Upper lobe of right lung (tissue), 1 donor: ENCODE results near the gene PLEKHA5. TPM values are rescaled to one million over a fixed set of nuclear protein-coding genes. Genes with fewer than 3 reads are reported as not detected.

Experiments used
- ATAC-seq: fragments of 200-7000 bp; cut with Tn5 transposase; one replicate; pipeline ENCODE4 v1.9.1; 2020; ENCODE audit warnings: mild to moderate bottlenecking, moderate library complexity
- DNase-seq: peaks from one replicate; pipeline ENCODE4 v3.0.0-alpha.2; 2020
- H3K27ac ChIP-seq: fragments of 200-600 bp; one replicate; pipeline ENCODE4 v1.8.0; 2022
- H3K27me3 ChIP-seq: fragments of 200-600 bp; one replicate; pipeline ENCODE4 v1.8.0; 2022; ENCODE audit warnings: mild to moderate bottlenecking
- H3K36me3 ChIP-seq: fragments of 200-600 bp; one replicate; pipeline ENCODE4 v1.8.0; 2022
- H3K4me1 ChIP-seq: fragments of 200-600 bp; one replicate; pipeline ENCODE4 v1.8.0; 2022
- H3K4me3 ChIP-seq: fragments of 200-600 bp; one replicate; pipeline ENCODE4 v1.8.0; 2022; ENCODE audit warnings: mild to moderate bottlenecking
- H3K9me3 ChIP-seq: fragments of 200-600 bp; one replicate; pipeline ENCODE4 v1.8.0; 2022
- CTCF ChIP-seq: fragments of 200-600 bp; IDR thresholded peaks from one replicate; pipeline ENCODE4 v1.8.0; 2022; ENCODE audit warnings: antibody characterized with exemption
- intact Hi-C: fragments of 100-400 bp; cut with DNase I; formaldehyde crosslinking; loops from one replicate; pipeline ENCODE4 v1.11.0; 2022
- total RNA-seq: library from RNA; stranded (reverse); fragmentation: NEBNext Ultra II Directional; extraction: Animal tissue kit (Norgen Biotek cat#: 25700); gene quantifications from one replicate; pipeline ENCODE4 v1.2.1, GENCODE V29; 2021
- donor health status: DM: no; HTN: yes; CAD: no; lungs with severe emphysema.

Gene PLEKHA5
- total RNA-seq, 1 donor from 2014 or later, result 30.2 TPM

GRCh38 chr12:19209661-19210060 is 80.1 kb downstream of the PLEKHA5 start:
- Histone ChIP-seq H3K4me1 (no peaks in the 10 kb centered on the region), H3K9me3 (no peaks in the 10 kb centered on the region), H3K4me3 (no peak overlapping the region), H3K27ac (no peak overlapping the region), H3K27me3 (no peaks in the 10 kb centered on the region), H3K36me3 (no peaks in the 10 kb centered on the region)
- intact Hi-C loops, result no loop called here
- TF ChIP-seq CTCF, result no peak
- DNase-seq, result no peak
- ATAC-seq, result no peak

- DNase-seq, result no peak
- Histone ChIP-seq H3K4me3 (no peak overlapping the region), H3K4me1 (no peaks in the 10 kb centered on the region), H3K36me3 (no peaks in the 10 kb centered on the region), H3K9me3 (no peaks in the 10 kb centered on the region), H3K27me3 (no peaks in the 10 kb centered on the region), H3K27ac (no peak overlapping the region)
- TF ChIP-seq CTCF, result no peak
- ATAC-seq, result no peak
- intact Hi-C loops, result no loop called here
Measured at GRCh38 chr12:19211802-19212201, 82.3 kb downstream of the PLEKHA5 start.

GRCh38 chr12:19212245-19212644 is 82.7 kb downstream of the PLEKHA5 start:
- no peaks in the 10 kb centered on the region for H3K9me3 ChIP-seq
- H3K4me1 ChIP-seq, result no peaks in the 10 kb centered on the region
- ATAC-seq, result no peak
- no peak overlapping the region for H3K27ac ChIP-seq
- TF ChIP-seq CTCF, result no peak
- H3K4me3 ChIP-seq, result no peak overlapping the region
- no peak for DNase-seq
- intact Hi-C loops, result no loop called here
- H3K27me3 ChIP-seq, result no peaks in the 10 kb centered on the region
- no peaks in the 10 kb centered on the region for H3K36me3 ChIP-seq

- no peak for TF ChIP-seq CTCF
- Histone ChIP-seq H3K4me1 (no peaks in the 10 kb centered on the region), H3K36me3 (no peaks in the 10 kb centered on the region), H3K4me3 (no peak overlapping the region), H3K9me3 (no peaks in the 10 kb centered on the region), H3K27ac (no peak overlapping the region), H3K27me3 (no peaks in the 10 kb centered on the region)
- intact Hi-C loops, result no loop called here
- DNase-seq (no peak), ATAC-seq (no peak)
Measured at GRCh38 chr12:19214020-19214419, 84.5 kb downstream of the PLEKHA5 start.

- ATAC-seq, result no peak
- H3K4me1 ChIP-seq, result no peaks in the 10 kb centered on the region
Measured at GRCh38 chr12:19215115-19215514, 85.6 kb downstream of the PLEKHA5 start.

More at GRCh38 chr12:19215115-19215514, 85.6 kb downstream of the PLEKHA5 start:
- H3K9me3 ChIP-seq, result no peaks in the 10 kb centered on the region
- no peak for TF ChIP-seq CTCF
- no peaks in the 10 kb centered on the region for H3K27me3 ChIP-seq
- no peak overlapping the region for H3K27ac ChIP-seq
- no peak overlapping the region for H3K4me3 ChIP-seq
- H3K36me3 ChIP-seq, result no peaks in the 10 kb centered on the region
- DNase-seq, result no peak
- intact Hi-C loops, result no loop called here
